Measurements from ENCODE around the gene SAV1.
A peak's percentile ranks its signal among the peaks of the same experiment; 100 is the strongest.
"Not testable (repeated sequence)": the region's sequence is repeated elsewhere in the genome, so short reads cannot be mapped to it uniquely, and the experiment has no call there.

The SAV1 gene

GRCh38 chr14:50697659-50698290 is 29.7 kb upstream of the SAV1 start:
- peak; percentile 31 for DNase-seq (ENCODE audit: low read depth)
- no peak overlapping the region for H3K4me3 ChIP-seq (ENCODE audit: control insufficient read depth, low read depth, low read length)
- TF ChIP-seq, protein P1, sequence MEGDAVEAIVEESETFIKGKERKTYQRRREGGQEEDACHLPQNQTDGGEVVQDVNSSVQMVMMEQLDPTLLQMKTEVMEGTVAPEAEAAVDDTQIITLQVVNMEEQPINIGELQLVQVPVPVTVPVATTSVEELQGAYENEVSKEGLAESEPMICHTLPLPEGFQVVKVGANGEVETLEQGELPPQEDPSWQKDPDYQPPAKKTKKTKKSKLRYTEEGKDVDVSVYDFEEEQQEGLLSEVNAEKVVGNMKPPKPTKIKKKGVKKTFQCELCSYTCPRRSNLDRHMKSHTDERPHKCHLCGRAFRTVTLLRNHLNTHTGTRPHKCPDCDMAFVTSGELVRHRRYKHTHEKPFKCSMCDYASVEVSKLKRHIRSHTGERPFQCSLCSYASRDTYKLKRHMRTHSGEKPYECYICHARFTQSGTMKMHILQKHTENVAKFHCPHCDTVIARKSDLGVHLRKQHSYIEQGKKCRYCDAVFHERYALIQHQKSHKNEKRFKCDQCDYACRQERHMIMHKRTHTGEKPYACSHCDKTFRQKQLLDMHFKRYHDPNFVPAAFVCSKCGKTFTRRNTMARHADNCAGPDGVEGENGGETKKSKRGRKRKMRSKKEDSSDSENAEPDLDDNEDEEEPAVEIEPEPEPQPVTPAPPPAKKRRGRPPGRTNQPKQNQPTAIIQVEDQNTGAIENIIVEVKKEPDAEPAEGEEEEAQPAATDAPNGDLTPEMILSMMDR (IDR thresholded peaks at IDR 0.05; ENCODE audit: control insufficient read depth, insufficient read depth, low read depth, low read length, missing control alignments) = no peak

GRCh38 chr14:50694260-50694659 is 26.2 kb upstream of the SAV1 start:
- not testable (repeated sequence) for DNase-seq (ENCODE audit: low read depth); H3K4me3 ChIP-seq (ENCODE audit: control insufficient read depth, low read depth, low read length)

GRCh38 chr14:50688875-50689274 is 20.8 kb upstream of the SAV1 start:
- no peak overlapping the region for H3K4me3 ChIP-seq (ENCODE audit: control insufficient read depth, low read depth, low read length)
- no peak for DNase-seq (ENCODE audit: low read depth)
- TF ChIP-seq, protein P1 (IDR thresholded peaks at IDR 0.05; ENCODE audit: control insufficient read depth, insufficient read depth, low read depth, low read length, missing control alignments) = no peak

- TF ChIP-seq, protein P1 (IDR thresholded peaks at IDR 0.05; ENCODE audit: control insufficient read depth, insufficient read depth, low read depth, low read length, missing control alignments) = no peak
- DNase-seq (ENCODE audit: low read depth) = no peak
- no peak overlapping the region for H3K4me3 ChIP-seq (ENCODE audit: control insufficient read depth, low read depth, low read length)
These were observed 11.6 kb upstream of the SAV1 start for GRCh38 chr14:50679674-50680073.

DNA sequence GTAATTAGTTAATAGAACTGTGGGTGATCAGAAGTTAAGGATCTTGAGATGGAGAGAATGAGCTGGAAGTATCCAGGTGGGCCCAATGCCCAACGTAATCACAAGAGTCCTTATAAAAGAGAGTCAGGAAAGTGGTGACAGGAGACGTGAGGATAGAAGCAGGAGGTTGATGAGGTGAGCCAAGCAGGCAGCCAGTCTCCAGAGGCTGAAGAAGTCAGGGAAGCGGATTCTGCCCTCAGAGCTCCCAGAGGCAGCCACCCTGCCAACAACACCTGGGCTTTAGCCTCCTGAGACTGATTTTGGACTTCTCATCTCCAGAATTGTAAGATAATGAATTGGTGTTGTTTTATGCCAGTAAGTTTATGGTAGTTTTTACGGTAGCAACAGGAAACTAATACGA is 10.1 kb upstream of the SAV1 start:
- DNase-seq (ENCODE audit: low read depth) = no peak
- H3K4me3 ChIP-seq (ENCODE audit: control insufficient read depth, low read depth, low read length) = no peak overlapping the region

DNA sequence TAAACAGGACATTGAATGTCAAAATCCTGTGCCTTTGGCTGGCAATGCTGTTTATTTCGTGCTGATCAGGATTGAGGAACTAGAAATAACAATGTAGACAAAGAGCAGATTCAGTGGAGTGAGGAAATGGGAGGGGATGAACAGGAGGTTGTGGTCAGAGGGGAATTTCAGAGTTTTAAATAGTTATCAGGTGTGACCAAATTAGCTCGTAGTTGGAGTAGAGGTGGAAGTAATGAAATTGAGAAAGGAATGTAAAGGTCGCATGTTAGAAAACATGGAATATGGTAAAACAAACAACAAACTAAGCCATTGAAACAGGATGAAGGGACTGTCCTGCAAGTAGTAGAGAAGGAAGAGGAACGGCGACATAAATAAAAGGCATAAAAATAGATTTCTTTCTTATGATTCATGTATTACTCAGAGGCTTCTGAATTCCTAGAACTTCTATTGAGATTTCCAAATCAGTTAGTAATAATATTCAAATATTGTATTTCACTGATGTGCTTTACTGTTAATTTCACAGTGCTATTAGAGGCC is 9.5 kb upstream of the SAV1 start:
- TF ChIP-seq, protein P1 (IDR thresholded peaks at IDR 0.05; ENCODE audit: control insufficient read depth, insufficient read depth, low read depth, low read length, missing control alignments) = no peak
- no peak for DNase-seq (ENCODE audit: low read depth)
- H3K4me3 ChIP-seq (ENCODE audit: control insufficient read depth, low read depth, low read length) = no peak overlapping the region

More for the DNA sequence above, 10.1 kb upstream of the SAV1 start:
- TF ChIP-seq, protein P1 (IDR thresholded peaks at IDR 0.05; ENCODE audit: control insufficient read depth, insufficient read depth, low read depth, low read length, missing control alignments) = no peak

DNA sequence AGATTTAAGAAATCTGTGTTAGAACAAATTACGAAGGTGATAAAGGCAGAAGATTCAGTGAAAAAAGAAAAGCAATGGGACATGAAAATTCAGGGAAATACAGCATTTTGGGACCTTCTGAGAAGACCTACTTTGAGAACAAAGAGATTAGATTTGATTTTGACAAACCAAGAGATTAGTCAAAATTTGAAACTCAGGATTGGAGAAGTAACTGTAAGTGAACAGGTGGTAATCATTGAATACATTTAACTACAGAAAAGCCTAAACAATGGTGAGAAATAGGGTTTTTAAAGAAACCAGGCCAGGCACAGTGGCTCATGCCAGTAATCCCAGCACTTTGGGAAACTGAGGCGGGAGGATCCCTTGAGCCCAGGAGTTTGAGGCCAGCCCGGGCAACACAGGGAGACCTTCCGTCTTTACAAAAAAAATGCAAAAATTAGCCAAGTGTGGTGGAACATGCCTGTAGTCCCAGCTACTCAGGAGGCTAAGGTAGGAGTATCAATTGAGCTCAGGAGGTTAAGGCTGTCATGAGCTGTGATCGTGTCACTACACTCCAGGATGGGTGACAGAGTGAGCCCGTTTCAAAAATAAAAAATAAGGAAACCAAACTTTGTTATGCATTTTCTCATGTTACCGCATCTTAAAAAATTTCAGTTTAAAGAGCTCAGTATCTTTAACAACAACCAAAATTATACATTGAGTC is 8.9 kb upstream of the SAV1 start:
- DNase-seq (ENCODE audit: low read depth) = no peak
- TF ChIP-seq, protein P1 (IDR thresholded peaks at IDR 0.05; ENCODE audit: control insufficient read depth, insufficient read depth, low read depth, low read length, missing control alignments) = no peak
- H3K4me3 ChIP-seq (ENCODE audit: control insufficient read depth, low read depth, low read length) = no peak overlapping the region
